ENCODE results near the gene SLC7A4.
"Not testable (repeated sequence)": the region's sequence is repeated elsewhere in the genome, so short reads cannot be mapped to it uniquely, and the experiment has no call there.

The SLC7A4 gene

GRCh38 chr22:21043860-21044535, 11.6 kb upstream of the SLC7A4 start:
- in situ Hi-C loops (cut with HindIII; ENCODE audit: low sequenced_read_pairs) = no loop called here

DNA sequence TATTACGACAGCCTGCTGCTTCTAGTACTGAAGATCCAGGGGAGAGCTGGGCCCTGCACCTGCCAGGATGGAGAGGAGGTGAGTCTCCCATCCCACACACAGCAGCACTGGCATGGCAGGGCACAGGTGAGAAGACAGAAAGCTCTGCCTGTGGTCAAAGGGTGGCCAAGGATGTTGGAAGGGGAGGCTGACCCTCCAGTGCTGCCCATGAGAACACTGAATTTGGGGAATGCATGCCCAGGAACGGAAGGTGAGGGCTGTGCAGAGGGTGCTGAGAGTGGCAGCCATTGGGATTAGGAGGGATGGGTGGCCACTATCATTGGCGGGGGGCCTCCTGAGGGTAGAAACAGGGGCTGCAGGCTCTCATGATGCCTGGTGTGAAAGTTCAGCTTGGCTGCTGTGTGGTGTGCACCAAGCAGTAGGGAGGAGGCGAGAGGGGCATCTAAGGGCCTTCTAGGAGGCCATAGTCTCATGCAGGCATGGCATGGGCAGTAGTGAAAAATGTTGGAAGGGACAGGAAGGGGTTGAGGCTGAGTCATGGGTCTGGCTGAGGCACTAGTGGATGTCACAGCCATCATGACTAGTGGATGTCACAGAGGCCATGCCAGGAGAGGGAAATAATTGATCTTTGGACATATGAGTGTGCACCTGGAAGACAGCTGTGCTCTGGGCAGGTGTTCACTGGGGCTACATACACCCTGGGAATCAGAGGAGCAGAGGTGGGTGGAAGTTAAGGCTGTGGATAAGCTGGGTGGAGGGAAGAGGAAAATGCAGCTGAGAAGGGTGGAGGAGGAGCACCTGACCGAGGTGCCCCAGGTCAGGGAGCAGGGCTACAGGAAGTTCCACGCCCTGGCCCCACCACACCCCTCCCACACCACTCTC, 10.9 kb upstream of the SLC7A4 start:
- in situ Hi-C loops (cut with HindIII; ENCODE audit: low sequenced_read_pairs) = no loop called here

GRCh38 chr22:21041937-21042336, 9.6 kb upstream of the SLC7A4 start:
- in situ Hi-C loops (cut with HindIII; ENCODE audit: low sequenced_read_pairs) = no loop called here

- in situ Hi-C loops (cut with HindIII; ENCODE audit: low sequenced_read_pairs) = not testable (repeated sequence)
These were observed 6.8 kb upstream of the SLC7A4 start for GRCh38 chr22:21039158-21039557.

DNA sequence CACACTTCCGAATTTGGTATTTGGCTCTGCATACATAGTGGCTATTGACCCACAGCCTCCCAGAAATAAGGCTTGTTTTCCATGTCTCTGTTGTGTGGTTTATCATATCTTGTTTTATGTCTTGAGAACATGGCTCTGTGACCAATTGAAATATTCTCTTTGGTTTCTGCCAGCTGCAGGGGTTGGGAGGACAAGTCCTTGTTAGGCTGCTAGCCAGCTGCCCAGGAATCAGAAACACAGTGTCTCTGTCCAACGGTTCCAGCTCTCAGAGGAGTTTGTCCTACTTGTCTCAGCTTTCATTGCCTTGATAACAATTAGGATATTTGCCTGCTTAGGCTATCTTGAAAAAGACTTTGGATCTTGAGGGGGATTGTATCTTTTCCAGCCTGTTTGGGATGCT, 6.0 kb upstream of the SLC7A4 start:
- in situ Hi-C loops (cut with HindIII; ENCODE audit: low sequenced_read_pairs) = no loop called here

DNA sequence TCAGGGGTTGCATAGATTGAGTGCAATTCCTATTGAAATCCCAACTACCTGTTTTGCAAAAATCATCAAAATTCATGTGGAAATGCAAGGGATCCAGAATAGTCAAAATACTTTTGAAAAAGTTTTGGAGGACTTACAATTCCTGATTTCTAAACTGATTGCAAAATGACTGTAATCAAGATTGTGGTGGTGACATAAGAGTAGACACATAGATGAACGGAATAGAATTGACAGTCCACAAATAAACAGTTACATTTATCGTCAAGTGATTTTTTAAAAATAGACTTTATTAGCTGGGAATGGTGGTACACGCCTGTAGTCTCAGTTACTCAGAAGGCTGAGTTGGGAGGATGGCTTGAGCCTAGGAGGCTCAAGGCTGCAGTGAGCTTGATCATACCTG, 2.6 kb upstream of the SLC7A4 start:
- in situ Hi-C loops (cut with HindIII; ENCODE audit: low sequenced_read_pairs) = no loop called here

DNA sequence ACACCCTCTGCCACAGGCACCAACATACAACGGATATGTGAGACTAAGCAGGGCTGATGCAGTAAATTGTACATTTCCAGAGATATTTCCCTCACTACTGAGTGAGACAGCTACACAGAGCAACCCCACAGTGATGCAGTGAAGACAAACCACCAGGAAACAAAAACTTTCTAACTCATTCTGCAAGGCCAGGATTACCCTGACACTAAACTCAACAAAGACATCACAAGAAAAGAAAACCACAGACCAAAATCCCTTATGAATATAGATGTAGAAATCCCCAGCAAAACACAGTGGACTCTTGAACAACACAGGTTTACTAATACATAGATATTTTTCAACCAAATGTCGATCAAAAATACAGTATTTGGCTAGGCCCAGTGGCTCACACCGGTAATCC, 1.5 kb upstream of the SLC7A4 start:
- in situ Hi-C loops (cut with HindIII; ENCODE audit: low sequenced_read_pairs) = no loop called here

DNA sequence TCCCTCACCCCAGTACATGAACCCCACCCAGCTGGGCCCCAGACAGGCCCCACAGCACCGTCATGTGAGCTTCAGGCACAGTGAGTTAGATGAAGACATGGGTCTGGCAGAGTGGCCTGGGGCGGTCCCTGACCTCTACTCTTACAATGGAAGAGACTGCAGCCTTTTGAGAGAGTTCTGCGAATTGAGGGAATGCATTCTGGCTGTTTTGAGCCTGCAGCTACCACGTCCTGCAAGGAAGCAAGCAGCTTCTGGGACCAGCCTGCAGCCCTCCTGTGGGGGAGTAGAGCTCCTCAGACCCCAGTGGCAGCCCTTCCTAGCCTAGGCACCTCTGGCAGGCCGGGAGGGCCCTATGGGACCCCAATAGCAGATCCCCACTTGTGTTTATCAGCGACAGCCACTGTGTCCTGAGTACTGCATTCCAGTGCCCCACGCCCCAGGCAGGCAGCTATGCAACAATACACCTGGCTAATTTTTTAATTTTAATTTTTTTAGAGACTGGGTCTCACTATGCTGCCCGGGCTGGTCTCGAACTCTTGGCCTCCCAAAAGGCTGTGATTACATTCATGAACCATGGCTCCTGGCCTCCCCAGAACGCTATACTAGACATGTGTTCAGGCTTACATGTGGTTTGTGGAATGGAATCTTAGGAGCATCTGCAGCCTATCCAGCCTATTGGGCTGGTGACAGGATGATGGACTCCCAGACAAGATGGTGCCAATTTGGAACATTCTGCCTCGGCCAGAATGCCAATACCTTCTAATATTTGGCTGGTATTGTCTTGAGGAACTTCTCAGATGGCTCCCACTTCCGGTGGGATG, 717 bp upstream of the SLC7A4 start:
- in situ Hi-C loops (cut with HindIII; ENCODE audit: low sequenced_read_pairs) = no loop called here

DNA sequence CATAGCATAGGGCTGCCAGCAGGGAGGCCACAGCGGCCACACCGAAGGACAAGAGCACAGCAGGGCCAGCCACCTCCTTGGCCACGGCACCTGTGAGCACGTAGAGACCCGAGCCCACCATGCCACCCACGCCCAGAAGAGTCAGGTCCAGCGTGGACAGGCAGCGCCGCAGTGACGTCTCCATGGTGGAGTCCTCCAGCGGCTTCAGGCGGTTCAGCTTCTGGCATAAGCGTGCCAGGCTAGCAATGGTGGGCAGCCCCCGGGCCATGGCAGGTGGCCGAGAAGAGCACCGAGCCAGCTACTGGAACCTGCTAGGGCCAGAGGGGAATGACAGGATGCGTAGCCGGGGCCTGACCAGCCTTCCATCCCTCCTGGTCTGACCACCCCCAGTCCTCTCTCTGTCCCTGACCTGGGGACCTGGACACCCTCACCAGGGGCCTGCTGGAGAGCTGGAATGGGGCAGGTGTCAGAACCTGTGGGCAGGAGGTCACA, 770 bp downstream of the SLC7A4 start:
- in situ Hi-C loops (cut with HindIII; ENCODE audit: low sequenced_read_pairs) = no loop called here

DNA sequence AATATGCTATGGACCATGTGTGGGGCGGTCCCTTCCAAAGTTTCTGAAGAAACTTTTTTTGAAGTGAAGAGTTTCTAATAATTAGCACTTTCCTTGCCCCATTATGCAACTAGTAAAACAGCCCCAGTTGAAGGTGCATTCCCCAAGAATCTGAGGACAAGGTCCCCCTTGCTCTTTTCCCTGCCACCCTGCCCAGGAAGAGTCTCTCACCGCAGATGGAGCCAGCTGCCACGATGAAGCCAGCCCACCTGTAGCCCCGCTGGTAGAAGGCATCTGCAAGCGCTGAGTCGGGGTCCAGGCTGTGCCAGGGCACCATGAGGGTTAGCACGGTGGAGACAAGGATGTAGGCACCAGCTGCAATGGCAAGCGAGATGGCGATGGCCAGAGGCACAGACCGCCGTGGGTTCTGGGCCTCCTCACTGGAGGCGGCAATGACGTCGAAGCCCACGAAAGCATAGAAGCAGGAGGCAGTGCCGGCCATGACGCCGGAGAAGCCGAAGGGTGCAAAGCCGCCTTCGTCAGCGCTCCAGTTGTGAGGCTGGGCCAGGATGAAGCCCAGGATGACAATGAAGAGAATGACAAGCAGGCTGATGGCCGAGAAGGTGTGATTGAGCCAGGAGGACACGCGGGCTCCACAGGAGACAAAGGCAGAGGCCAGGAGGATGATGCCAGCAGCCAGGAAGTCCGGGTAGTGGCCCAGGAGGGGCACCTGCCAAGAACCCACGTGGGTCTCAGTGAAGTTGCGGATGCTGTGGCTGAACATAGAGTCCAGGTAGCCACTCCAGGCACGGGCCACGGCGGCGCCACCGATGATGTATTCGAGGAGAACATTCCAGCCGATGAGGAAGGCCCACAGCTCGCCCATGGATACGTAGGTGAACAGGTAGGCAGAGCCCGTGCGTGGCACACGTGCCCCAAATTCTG, 1.5 kb downstream of the SLC7A4 start:
- in situ Hi-C loops (cut with HindIII; ENCODE audit: low sequenced_read_pairs) = no loop called here

DNA sequence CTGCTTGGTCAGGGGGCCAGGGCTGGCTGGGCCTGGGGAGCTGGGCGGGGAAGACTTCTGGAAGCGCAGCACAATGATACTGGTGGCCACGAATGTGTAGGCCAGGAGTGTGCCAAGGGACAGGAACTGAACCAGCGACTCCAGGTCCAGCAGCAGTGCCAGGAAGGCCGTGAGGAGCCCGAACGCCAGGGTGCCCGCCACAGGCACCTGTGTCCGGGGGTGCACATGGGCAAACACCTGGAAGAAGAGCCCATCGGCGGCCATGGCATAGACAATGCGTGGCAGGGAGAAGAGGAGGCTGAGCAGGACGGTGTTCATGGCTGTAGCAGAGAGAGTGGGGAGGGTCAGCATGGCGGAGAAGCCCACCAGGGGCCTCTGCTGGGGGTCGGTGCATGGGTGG, 2.3 kb downstream of the SLC7A4 start:
- in situ Hi-C loops (cut with HindIII; ENCODE audit: low sequenced_read_pairs) = no loop called here

DNA sequence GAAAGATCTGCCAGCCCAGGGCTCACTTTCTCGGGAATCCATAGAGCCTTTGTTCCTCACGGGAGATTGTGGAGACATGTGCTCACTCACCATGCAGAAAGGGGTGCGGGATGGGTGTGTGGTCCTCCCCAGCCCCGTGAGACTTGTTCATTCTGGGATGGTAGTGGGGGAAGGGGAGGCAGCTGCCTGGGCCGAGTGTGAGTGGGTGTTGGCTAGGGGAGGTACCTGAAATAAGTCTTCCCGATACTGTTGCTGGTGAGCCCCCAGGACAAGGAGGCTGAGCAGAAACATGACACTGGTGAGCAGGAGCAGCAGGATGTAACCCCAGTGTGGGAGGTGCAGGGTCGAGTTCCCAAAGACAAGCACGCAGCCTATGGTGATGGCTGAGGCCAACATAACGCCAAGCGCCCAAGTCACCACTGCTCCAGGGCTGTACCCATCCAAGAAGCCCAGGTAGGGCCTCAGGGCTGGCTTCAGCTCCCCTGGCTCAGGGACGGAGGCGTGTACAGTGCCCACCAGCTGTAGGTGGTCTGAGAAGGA, 2.8 kb downstream of the SLC7A4 start:
- in situ Hi-C loops (cut with HindIII; ENCODE audit: low sequenced_read_pairs) = no loop called here

DNA sequence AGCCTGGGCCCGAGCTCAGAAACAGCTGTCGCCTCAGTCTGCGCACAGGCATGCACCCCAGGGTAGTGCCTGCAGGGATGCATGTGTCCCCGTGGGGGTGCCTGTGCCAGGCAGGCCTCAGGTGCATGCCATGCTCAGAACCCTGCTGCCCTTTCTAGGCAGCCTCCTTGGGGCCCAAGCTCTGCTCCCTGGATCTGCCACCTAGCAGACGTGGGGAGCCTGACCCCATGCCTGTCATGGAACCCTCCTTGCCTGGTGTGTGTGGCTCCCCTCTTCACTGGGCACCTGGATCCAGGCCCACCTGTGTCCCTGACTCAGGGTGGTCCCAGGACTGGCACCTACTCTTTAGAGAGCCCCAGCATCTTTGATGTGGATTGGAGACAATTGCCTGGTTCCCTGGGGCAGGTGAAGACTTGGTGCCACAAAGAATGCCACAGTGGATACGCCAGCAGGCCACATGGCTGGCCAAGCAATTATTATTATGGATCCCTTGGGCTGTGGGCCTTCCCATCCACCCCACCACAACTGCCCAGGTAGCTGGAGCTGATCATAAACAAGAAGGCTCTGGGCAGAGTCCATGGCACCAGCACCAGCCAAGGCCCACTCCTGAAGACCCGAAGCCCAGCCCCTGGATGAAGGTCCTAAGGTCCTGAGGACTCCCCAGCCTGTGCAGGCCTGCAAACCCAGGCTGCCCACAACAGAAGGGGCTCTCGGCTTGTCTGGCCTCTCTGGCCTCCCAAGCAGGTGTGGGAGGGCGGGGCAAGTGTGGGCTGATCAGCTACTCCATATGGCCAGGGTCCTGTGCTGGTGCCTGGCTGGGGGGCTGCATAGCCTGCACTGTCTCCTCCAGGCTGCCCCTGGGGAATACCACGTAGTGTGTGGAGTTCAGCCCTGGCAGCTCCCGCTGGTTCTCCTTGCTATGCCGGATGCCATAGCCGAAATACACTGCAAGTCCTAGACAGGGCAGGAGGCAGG, 3.8 kb downstream of the SLC7A4 start:
- in situ Hi-C loops (cut with HindIII; ENCODE audit: low sequenced_read_pairs) = no loop called here

DNA sequence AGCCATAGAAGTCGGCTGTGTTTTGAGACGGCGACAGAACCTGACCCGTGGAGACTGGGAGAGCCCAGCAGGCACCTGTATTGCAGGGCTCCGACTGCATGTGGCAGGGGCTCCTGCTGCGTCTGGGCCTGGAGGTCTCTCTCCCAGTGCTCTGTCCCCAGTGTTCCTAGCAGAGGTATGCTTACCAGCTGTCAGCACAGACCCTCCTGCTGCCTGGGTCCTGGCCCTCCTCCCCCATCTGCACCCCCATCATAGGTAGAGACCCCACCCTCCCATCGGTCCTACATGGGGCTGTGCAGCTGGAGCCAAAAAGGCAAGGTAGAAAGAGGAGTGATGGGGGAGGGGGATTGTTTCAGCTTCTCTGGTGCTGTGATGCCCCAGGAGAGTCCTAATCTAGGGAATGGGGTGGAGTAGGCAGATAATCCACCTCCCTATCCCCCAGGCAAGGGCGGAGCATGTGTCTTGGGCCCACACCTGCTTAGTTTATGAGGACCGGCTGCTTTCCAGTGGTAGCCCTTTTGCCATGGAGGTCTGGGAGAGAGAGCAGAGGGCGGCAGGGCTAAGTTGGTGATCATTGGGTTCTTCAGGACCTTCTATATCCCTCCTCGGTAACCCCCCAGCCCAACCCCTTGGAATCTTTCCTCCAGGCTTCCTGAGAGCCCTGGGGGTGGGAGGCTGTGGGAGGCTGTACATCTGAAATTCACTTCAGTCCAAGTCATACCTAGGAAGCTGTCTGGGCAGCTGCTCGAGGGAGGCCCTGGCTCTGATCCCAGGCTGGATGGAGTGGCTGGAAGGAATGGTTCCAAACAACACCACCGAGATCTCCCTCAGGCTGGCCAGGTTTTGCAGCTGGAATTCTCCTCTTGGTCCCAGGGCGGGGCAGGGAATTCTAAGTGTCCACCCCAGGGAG, 5.3 kb downstream of the SLC7A4 start:
- in situ Hi-C loops (cut with HindIII; ENCODE audit: low sequenced_read_pairs) = no loop called here

- in situ Hi-C loops (cut with HindIII; ENCODE audit: low sequenced_read_pairs) = no loop called here
These were observed 6.3 kb downstream of the SLC7A4 start for GRCh38 chr22:21025763-21026755.

DNA sequence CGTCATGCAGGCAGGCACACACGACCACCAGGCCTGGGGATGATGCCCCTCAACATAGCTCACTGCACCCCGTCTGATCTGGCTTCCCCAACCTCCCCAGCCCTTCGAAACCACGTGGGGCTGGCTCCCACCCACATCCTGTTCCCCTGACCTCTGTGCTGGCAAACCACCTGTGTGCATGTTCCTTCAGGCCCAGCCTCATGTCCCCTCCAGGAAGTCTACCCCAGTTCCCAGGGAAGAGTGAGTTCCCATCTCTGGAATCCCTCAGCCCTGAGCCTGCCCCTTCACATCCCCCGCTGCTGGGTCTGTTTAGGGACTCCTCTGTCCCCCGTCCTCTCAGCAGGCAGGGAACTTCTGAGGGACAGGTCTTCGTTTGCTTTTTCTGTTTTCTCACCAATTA, 7.1 kb downstream of the SLC7A4 start:
- in situ Hi-C loops (cut with HindIII; ENCODE audit: low sequenced_read_pairs) = no loop called here
